ENCODE results near the gene STK4. TPM values are rescaled to one million over a fixed set of nuclear protein-coding genes. Genes with fewer than 3 reads are reported as not detected.
A peak's percentile ranks its signal among the peaks of the same experiment; 100 is the strongest.

Gene STK4
- total RNA-seq, 4 donors from 2014 or later = 9.0 to 43.6 (median 29.6) TPM

DNA sequence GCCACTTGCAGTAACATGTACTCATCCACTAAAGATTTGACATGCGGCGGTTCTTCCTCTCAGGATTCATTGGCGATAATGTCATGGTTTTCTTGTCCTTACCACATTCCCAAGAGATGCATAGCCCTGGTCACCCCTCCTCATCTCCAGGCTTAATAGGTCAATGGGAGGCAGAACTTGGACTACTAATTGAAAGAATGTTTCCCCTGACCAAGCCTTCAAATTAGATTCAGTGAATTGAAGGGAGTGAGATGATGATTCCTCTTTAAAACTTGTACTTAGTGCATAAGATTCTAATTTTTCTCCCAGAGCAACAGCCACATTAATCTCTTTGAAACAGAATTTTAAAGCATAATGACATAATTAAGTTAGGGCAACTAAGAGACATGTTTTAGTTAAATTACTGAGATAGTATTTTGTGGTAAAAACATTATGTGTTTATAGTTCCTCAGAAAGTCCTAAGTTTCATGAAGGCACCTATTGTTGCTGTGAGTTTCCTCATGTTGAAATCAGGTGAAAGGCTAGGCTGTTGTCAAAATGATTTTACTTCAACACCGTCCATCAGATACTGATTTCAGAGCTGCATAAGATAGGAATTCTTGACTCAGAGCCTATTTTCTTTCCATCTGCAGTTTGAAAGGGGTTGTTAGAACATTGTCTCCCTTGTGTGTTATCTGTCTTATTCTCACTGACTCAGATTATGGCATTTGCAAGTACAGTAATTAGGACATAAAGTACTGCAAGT is 48.5 kb downstream of the STK4 start:
- H3K4me1 ChIP-seq = peaks cover 0 to 15% of the 10 kb centered on the region in 2 donors
- intact Hi-C loops (cut with DNase I; ENCODE audit: low total_unique reads) = no loop called here
- DNase-seq = no peak
- peak overlapping the region in 1 of 2 donors; percentile 33 for H3K27ac ChIP-seq
- no peaks in the 10 kb centered on the region for H3K36me3 ChIP-seq
- no peak overlapping the region for H3K4me3 ChIP-seq
- H3K27me3 ChIP-seq = no peaks in the 10 kb centered on the region
- H3K9me3 ChIP-seq = no peaks in the 10 kb centered on the region
- TF ChIP-seq POLR2A (IDR thresholded peaks at IDR 0.05) = no peak
- TF ChIP-seq, protein P1, sequence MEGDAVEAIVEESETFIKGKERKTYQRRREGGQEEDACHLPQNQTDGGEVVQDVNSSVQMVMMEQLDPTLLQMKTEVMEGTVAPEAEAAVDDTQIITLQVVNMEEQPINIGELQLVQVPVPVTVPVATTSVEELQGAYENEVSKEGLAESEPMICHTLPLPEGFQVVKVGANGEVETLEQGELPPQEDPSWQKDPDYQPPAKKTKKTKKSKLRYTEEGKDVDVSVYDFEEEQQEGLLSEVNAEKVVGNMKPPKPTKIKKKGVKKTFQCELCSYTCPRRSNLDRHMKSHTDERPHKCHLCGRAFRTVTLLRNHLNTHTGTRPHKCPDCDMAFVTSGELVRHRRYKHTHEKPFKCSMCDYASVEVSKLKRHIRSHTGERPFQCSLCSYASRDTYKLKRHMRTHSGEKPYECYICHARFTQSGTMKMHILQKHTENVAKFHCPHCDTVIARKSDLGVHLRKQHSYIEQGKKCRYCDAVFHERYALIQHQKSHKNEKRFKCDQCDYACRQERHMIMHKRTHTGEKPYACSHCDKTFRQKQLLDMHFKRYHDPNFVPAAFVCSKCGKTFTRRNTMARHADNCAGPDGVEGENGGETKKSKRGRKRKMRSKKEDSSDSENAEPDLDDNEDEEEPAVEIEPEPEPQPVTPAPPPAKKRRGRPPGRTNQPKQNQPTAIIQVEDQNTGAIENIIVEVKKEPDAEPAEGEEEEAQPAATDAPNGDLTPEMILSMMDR (IDR thresholded peaks at IDR 0.05) = no peak

DNA sequence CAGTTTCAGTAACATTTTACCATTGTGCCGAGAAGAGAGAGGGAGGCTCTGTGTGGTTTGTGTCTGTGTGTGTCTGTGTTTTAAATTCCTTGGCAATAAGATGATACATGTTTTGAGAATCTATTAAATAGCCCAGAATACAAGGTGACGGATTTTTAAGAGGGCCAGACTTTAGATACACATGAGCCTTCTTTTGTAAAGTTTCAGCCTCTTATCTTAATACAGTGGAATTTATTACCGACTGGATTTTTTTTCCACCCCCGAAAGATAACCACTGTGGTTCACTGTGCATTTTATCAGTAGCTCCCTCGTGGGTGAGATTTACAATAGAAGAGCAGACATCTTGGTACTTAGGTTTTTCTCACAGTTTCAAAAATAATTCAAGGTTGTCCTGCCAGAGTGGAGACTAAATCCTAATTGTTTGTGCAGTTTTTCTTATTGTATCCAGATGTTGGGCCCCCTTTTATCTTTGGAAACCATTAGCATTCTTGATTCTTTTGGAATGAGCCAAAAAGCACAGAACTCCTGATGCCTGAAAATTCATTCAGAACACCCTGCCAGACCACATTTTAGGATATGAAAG is 49.9 kb downstream of the STK4 start:
- H3K4me1 ChIP-seq = peaks cover 0 to 15% of the 10 kb centered on the region in 2 donors
- H3K27me3 ChIP-seq = no peaks in the 10 kb centered on the region
- no peak overlapping the region for H3K4me3 ChIP-seq
- peak overlapping the region; percentile 9 to 48 for H3K27ac ChIP-seq
- TF ChIP-seq POLR2A (IDR thresholded peaks at IDR 0.05) = no peak
- TF ChIP-seq, protein P1 (IDR thresholded peaks at IDR 0.05) = no peak
- no peaks in the 10 kb centered on the region for H3K36me3 ChIP-seq
- H3K9me3 ChIP-seq = no peaks in the 10 kb centered on the region
- intact Hi-C loops (cut with DNase I; ENCODE audit: low total_unique reads) = no loop called here
- DNase-seq = no peak

DNA sequence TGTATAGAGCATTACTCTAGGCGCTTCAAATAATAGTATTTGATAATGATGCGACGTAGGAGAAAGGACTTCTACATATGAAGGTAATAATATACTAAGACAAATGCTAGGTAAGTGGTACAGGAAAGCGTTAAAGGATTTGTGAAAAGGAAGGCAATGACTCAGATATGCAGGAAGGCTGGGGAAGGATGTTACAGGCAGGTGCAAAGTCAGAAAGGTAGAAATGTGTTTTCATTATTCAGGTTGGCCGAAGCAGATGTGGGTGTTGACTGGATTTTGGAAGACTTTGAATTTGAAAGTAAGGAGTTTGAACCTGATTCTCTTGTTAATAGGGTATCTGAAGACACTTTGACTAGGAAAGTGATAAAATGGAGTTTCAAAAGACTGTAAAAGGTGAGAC is 51.0 kb downstream of the STK4 start:
- Histone ChIP-seq H3K27me3 (no peaks in the 10 kb centered on the region), H3K27ac (no peak overlapping the region), H3K4me1 (peaks cover 0 to 15% of the 10 kb centered on the region in 2 donors), H3K4me3 (no peak overlapping the region), H3K9me3 (no peaks in the 10 kb centered on the region), H3K36me3 (peaks cover 0 to 5% of the 10 kb centered on the region in 2 donors)
- TF ChIP-seq, protein P1 (IDR thresholded peaks at IDR 0.05) = no peak
- TF ChIP-seq POLR2A (IDR thresholded peaks at IDR 0.05) = no peak
- intact Hi-C loops (cut with DNase I; ENCODE audit: low total_unique reads) = no loop called here
- DNase-seq = no peak

DNA sequence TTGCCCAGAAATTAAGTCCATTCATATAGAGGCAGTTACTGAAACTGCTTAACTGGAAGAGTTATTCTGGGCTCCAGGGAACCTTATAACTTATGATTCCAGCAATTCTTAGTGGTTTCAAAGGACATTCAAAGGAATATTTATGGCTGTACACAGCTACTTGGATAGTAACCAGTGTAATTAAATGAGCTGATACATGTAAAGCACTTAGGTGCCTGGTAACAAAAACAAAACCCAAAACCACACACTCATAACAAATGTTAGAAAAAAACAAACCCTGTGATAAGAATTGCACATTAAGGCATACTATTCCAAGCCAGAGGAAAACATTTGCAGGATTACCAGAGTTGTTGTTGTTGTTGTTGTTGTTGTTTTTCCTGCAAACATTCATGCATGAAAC is 51.5 kb downstream of the STK4 start:
- H3K27ac ChIP-seq = no peak overlapping the region
- intact Hi-C loops (cut with DNase I; ENCODE audit: low total_unique reads) = no loop called here
- TF ChIP-seq POLR2A (IDR thresholded peaks at IDR 0.05) = no peak
- TF ChIP-seq, protein P1 (IDR thresholded peaks at IDR 0.05) = no peak
- H3K4me1 ChIP-seq = peaks cover 0 to 15% of the 10 kb centered on the region in 2 donors
- peaks cover 0 to 5% of the 10 kb centered on the region in 2 donors for H3K36me3 ChIP-seq
- no peak for DNase-seq
- H3K27me3 ChIP-seq = no peaks in the 10 kb centered on the region
- H3K4me3 ChIP-seq = no peak overlapping the region
- no peaks in the 10 kb centered on the region for H3K9me3 ChIP-seq

DNA sequence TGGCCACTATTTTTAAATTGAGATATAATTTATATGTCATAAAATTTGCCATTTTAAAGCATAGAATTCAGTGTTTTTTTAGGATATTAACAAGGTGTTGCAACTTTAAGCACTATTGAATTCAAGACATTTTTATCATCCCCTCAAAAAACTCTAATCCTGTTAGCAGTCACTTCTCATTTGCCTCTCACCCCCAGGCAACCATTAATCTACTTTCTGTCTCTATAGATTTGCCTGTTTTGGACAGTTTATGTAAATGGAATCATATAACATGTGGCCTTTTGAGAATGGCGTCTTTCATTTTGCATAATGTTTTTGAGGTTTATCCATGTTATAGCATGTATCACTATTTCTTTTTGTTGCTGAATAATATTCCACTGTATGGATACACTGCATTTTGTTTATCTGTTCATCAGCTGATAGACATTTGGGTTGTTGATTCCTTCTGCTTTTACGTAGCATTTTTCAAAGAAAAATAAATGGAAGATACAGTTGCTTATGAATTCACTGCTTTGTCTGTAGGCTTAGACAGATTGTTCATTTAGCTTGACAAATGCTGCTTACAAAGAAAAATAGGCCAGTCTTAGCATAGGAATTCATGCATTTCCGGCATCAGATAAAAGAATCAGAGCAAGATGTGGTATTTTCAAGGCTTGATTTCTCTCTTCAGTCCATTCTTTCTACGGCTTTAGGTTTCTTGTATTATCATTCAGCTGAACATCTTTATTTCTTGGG is 52.9 kb downstream of the STK4 start:
- H3K27me3 ChIP-seq = no peaks in the 10 kb centered on the region
- peaks cover 0 to 15% of the 10 kb centered on the region in 2 donors for H3K4me1 ChIP-seq
- H3K36me3 ChIP-seq = peaks cover 0 to 5% of the 10 kb centered on the region in 2 donors
- DNase-seq = no peak
- intact Hi-C loops (cut with DNase I; ENCODE audit: low total_unique reads) = no loop called here
- TF ChIP-seq, protein P1 (IDR thresholded peaks at IDR 0.05) = no peak
- no peak for TF ChIP-seq POLR2A (IDR thresholded peaks at IDR 0.05)
- H3K9me3 ChIP-seq = no peaks in the 10 kb centered on the region
- H3K27ac ChIP-seq = no peak overlapping the region
- no peak overlapping the region for H3K4me3 ChIP-seq
